Kidney capillary endothelial cell (primary cell): ENCODE data around the gene ABR.

Source experiments
- DNase-seq: peaks from one replicate; pipeline ENCODE4 v3.0.0-alpha.2; 2018; ENCODE audit warnings: low spot score

The ABR gene

DNA sequence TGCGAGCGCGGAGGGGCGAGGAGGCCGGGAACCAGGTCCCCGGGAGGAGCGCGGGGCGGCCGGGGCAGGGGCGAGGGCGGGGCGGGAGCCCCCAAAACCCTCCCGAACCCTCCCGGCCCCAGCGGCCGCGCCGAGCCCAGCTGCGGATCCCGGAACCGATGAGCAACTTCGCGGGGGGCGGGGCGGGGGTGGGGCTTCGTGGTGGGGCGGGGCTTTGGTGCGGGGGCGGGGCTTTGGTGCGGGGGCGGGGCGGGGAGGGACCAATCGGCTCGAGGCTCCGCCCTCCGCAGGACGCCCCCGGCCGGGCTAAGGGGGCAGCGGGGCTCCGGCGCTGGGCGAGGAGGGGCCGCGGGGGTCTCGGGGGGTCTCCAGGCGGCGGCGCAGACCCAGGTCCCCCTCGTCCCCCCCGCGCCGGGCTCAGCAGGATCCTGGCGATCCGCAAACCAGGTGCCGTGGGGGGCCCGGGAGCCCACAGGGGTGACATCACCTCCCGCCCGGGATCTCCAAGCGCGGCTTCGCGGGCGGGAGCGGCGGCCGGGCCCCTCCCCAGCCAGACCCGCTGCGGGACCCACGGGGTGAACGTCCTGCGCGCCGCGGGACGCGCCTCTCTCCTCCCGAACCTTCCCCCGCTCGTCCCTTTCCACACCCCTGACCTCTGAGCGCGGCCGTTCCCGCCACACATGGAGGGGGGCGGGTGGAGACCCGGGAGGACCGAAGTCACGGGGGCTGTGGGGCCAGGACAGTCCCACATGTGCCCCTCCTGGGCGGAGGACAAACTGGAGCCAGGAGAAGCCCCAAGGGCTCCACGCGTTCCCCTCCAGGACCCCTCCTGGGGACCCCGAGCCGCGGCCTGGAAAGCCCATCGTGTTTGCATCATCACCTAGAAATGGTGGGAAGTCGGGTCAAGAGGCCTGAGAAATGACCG is at the start of gene ABR:
Gene ABR (minus strand): TSS at position 164 of the 925 bp plus-strand sequence. CDS start 254 bp downstream, outside the sequence.
- no peak for DNase-seq

DNA sequence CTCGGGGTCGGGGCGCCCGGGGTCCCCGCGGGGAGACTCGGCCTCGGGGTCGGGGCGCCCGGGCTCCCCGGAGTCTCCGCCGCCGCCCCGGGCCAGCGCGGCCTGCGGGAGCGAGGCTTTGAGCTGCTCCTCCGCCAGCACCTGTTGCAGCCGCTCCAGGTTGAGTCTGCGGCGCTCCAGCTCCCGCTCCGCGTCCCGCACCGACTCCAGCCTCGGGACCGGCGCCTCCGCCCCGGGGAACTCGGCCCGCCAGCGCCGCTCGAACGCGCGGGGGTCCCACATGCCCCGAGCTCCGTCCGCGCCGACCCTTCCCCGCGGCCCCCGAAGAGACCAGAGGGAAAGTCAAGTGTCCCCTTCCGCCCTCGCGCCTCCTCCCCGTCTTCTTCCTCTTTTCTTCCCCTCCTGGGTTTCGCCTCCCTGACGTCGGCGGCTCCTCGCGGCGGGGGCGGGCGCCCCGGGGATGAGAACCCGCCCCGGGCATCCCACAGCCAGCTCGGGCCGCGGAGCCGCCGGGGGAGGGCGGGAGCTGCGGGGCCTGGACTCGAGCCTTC is 49.6 kb upstream of the ABR start:
- DNase-seq = no peak

DNA sequence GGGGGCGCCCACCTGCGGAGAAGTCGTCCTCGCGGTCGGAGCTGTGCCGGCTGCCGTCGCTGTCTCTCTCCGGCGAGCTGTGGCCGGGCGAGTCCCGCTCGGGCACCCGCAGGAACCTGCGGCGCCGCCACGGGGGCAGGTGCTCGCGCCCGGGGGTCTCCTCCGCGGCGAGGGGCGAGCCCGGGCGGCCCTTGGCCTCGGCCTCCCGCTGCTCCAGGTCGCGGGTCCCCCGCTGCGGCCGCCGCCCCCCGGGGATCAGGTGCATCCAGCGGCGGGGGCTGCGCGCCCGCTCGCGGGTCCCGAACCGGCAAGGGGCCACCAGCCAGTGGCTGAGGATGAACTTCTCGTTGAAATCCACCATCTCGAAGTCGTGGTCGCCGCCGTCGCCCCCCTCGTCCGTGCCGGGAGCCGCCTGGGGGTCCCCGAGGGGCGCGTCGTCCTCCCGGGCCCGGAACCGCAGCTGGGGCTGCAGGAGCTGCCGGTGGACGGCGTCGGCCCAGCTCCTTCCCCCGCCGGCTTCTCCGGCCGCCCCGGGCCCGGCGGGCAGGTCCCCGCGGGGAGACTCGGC is 49.1 kb upstream of the ABR start:
- no peak for DNase-seq

DNA sequence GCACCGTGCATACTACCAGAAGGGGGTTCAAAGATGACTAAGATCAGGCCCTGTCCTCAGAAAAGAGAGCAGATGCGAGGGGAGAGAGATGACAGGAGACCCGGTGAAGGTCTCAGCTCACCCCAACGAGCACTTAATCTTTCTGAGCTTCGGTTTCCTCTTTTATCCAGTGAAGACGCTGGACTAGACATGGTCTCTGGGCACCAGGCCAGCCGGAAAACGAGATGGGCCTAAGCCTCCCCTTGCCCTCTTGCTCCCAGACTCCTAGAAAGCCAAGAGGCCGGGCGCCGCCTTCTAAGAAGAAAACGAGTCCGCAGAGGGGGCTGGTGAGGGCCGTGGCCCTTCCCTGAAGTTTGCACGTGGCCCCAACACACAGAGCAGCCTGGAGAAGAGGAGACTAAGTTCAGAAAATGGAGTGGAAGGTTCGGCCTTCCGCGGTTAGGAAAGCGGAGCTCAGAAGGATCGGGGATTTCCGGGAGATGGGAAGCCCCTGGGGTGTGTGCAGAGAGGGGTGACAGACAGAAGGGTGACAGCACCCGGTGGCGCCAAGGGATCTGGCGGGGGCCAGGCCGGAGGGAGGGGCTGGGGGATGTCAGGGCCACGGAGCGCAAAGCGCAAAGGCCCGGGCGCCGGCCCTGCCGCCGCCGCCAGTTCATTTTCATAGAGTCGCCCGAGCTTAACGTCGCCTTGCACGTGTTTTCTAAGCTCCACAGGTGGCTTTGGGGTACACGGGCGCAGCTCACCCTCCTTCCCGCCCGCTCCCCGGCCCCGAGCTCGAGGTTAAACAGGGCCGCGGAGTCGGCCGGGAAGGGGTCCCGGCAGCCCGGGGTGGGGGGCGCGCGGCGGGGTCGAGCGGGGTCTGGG is 48.4 kb upstream of the ABR start:
- DNase-seq = no peak

DNA sequence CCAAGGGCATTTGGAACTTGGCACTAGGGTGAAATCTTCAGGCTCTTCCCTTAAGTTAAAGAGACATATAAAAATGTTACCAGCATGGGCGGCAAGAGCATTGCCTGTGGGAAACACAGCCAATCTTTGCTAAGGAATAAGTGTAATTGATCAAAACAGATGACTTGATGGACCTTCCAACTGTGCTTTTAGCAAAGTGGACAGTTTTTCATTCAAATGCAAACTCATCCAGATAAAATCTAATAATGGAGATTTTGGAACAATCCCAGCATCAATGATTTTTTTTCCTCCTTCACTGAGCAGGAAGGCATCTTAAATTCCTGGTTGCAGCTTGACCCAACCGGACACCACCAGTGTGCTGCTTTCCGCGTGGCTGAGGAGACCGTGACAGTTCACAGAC is 47.6 kb upstream of the ABR start:
- no peak for DNase-seq

DNA sequence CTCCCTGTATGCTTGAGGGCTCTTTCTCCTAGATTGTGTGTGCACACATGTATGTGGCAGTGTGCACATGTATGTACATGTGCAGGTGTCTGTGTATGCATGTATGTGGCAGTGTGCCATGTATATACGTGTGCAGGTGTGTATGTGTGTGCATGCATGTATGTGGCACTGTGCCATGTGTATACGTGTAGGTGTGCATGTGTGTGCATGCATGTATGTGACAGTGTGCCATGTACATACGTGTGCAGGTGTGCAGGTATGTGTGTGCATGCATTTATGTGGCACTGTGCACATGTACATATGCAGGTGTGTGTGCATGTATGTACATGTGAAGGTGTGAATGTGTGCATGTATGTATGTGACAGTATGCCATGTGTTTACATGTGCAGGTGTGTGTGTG is 46.5 kb upstream of the ABR start:
- no peak for DNase-seq

DNA sequence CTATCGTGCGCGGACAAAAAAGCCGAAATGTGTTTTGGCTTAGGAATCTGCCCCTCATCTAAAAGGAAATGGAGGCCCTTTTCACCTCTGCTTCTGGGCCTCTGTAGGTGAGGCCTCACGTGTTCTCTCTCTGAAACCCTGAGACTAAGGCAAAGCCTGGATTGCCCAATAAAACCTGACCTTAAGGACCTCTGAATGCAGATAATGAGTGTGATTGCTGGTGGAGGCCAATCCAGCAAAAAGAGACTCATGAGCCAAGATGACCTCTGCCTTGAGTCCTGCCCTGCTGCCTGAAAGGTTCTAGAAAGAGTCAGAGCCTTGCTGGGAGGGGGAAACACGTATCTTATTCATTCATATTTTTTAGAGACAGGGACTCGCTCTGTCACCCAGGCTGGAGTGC is 44.5 kb upstream of the ABR start:
- DNase-seq = no peak

DNA sequence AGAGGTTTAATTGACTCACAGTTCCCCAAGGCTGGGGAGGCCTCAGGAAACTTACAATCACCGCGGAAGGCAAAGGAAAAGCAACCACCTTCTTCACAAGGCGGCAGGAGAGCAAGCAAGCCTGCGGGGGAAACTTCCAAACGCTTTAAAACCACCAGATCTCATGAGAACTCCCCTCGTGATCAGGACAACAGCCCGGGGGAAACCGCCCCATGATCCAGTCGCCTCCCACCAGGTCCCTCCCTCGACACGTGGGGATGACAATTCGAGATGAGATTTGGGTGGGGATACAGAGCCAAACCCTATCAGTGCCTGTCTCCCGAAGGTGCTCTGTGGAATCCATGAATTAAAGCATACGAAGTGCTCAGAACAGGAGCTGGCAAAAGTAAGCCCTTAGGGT is 43.9 kb upstream of the ABR start:
- DNase-seq = no peak

DNA sequence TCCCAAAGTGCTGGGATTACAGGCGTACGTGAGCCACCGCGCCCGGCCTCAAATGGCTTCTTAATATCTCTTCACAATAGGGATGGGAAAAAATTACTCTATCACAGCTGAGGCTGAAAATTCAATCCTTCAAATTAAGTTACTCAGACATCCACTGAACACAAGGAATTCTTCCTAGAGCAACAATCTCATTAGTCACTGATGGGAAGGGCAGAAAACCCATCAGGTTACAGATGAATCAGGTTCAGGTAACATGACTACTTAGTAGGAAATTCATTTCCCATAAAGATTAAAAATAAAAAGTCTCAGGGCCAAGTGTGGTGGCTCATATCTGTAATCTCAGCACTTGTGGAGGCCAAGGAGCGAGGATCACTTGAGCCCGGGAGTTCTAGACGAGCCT is 42.5 kb upstream of the ABR start:
- DNase-seq = no peak

DNA sequence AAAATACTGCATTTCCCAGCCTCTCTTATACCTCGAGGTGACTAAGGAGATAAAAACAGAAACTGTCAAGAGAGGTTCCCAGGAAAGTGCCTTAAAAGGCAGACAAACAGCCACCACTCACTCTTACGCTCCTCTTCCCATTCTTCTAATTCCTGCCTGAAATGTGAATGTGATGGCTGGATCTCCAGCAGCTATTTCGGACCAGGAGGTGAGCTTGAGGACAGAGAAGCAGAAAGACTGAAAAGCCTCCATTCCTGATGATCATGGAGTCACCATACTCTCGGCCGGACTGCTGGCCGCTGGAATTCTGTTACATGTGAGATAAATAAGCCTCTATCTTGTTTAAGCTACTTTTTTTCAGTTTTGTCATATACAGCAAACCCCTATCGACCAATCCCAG is 41.4 kb upstream of the ABR start:
- DNase-seq = no peak

DNA sequence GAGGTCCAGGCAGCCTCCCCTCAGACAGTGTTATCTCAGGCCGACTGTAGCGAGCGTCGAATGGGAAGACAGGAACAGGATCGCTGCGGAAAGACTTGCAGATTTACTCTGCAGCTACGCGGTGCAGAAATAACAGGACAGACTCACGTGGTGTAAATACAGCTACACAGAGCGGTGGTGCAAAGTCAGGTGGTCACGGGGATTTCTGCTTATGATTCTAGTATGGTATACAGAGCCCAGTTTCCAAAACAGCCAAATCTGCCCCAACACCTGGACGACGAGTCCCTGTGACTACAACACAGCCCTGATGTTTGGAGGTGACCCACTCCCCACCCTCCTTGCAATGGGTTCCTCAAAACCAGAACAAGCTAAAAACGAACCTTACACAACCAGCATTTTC is 40.6 kb upstream of the ABR start:
- no peak for DNase-seq

DNA sequence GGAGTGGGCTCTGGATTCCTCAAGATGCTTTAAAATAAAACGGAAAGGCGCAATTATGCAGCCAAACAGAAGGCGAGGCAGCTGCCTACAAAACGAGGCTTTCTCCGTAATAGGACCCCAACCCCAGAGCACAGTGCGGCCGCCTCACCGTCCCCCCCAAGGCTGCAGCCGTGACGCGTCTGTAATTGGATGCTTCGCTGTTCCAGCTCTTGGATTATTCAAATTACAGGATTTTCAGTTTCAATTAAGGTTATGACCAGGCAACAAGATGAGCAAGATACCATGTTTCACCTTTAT is 37.3 kb upstream of the ABR start:
- no peak for DNase-seq

DNA sequence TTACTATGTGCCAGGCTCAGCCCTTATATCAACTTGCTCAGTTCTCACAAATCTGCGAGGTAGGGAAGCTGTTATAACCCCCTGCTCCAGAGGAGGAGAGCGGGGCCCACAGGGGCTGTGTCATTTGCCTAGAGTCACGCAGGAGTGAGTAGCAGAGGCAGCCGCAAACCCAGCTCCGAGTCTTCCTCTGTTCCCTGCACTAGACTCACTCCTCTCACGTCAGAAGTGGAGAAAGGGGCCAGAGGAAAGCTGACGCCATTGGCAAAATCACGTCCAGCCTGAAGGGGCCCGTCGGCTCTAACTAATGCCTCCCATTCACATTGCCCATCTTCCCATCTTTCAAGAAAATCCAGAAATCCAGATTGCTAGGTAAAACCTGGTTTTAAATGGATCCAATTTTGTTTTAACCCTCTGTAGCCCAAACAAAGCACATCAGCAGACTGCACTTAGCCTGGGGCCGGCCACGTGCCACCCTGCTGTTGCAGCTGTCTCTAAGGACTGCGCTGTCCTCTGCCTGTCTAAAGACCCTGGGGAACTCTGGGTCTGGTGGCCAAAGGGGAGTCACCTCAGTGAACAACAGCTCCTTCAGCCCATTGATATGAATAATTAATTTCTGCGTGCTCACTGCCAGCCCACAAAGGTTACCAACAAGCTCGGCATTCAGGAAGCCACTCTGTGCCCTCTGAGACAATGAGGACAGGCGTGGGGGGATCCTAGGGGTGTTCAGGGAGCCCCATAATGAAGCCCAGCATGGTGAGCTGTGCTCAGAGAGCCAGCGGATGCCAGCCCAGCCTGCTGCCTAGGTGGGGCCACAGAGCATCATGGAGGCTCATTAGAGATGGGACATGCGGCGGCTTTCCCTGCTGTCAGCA is 36.7 kb upstream of the ABR start:
- no peak for DNase-seq

DNA sequence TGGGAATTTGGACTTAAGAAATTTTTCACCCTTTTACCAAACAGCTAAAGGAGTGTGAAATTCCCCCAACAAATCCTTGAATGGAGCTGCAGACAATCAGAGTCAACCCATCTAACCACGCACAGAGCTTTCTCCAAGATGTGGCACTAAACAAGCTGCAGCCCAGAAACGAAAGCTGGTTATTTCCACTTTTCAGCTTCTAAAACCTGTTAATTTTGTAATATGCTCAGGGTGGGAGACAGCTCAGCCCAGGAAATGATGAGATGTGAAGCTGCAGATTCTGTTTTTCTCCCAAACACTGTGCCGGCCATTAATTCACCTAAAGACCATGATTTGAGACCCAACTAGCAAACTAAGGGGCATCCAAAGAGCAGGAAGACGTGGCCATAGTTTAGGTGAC is 33.2 kb upstream of the ABR start:
- no peak for DNase-seq

DNA sequence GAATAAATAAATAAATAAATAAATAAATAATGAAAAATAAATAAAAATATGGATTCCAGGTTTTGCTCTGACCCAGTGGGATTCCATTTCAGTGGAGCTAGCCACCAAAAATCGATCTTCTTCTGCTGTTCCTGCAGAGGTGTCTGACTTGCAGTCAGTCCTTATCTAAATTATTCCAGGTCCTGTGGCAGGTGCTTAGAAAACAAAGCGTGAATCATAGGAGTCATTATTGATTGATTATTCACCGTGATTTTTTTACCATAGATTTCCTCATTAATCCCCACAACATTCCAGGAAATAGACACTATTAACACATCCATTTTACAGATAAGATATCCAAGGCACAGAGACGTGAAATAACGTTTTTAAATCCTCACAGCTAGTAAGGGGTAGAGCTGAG is 31.5 kb upstream of the ABR start:
- DNase-seq = no peak

DNA sequence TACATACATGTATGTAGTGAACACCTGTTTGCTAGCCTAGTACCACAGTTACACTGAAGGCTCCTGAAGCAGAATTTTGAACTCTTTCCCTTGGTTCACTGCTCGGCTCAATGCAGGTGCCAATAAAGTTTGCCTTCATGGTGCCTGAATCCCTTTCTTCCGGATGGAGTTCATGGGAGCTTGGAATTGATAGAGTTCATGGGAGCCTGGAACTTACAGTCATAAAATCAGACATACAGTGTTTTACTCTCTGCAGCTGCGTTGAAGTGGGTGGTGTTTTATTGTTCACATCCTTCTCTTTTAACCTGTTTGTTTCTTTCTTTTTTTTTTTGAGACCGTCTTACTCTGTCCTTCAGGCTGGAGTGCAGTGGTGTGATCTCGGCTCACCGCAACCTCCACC is 29.2 kb upstream of the ABR start:
- no peak for DNase-seq

DNA sequence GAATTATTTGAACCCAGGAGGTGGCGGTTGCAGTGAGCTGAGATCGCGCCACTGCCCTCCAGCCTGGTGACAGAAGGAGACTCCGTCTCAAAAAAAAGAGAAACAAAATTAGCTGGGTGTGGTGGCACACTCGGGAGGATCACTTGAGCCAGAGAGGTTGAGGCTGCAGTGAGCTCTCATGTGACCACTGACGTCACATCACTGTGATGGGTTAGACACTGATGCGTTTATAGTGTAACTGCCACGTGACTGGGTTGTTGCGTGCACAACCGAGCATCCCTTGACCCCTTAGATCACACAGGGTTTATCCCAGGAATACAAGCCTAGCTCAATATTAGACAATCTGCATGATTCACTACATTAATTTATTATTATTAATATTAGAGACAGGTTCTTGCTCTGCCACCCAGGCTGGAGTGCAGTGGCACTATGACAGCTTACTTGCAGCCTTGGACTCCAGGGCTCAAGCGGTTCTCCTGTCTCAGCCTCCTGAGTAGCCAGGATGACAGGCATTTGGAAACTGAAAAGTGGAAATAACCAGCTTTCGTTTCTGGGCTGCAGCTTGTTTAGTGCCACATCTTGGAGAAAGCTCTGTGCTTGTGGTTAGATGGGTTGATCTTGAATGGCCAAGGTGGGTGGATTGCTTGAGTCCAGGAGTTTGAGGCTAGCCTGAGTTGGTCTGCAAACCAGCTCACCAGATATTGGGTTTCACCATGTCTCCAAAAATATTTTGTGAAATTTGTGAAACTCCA is 26.4 kb upstream of the ABR start:
- no peak for DNase-seq

DNA sequence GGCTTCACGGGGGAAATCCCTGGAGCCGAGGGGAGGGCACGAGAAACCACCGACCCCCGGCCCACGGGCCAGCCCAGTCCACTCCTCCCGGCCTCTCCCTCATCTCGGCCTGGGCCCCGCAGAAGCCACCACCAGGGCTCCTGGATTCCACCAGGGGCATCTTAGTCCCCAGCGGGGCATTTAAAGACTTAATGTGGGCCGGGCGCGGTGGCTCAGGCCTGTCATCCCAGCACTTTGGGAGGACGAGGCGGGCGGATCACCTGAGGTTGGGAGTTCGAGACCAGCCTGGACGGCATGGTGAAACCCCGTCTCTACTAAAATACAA is 24.1 kb upstream of the ABR start:
- DNase-seq = no peak

DNA sequence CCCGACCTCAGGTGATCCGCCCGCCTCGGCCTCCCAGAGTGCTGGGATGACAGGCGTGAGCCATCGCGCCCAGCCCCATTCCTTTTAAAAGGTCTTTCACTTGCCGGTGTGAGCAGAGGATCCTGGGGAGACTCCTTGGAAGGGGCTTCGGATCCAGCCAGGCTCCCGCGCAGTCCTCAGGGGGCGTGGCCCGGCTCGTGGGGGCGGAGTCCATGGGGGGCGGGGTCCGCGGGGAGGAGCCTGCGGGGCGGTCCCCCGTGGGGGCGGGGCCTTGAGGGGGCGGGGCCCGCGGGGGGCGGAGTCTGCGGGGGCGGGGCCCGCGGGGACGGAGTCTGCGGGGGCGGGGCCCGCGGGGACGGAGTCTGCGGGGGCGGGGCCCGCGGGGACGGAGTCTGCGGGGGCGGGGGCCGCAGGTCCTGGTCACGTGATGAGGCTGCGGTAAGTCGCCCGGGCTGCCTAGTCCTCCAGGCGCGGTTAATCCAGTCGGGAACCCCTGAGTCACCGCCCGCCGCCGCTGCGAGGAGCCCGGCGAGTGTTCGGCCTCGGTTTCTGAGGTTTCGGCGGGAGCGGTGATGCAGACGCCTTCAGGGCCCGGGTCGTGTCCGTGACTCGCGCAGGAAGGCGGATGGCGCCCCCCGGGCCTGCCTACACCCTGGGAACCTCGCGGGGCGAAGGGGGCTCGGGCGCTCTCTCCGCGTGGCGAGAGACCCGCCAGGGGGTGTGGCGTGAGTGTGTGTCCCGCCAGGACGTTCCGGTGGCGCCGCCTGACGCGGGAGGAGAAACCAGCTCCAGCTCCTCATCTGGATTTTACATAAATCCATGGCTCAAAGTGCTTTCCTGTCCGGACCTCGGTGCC is 23.6 kb upstream of the ABR start:
- DNase-seq = no peak

DNA sequence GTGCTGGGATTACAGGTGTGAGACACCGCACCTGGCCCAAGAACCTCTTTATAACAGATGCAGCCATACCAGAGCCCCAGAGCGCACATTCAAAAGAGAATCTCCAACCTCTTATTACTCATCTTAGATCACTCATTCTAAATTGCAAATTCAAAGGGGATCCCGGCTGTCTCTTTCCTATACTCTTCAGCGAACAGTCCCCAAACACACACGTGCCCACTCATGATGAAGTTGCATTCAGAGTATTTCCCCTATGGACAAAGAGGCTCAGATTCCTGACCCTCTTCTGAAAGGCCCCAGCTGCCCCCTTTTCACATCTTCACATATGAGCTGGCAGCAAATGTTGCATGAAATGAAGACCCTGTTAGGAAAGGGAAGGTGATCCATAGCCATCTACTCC is 22.5 kb upstream of the ABR start:
- DNase-seq = no peak
